Left lobe of liver (tissue), 2 donors: ENCODE data around the gene NNT. TPM values are rescaled to one million over a fixed set of nuclear protein-coding genes. Genes with fewer than 3 reads are reported as not detected.
"Not testable (repeated sequence)": the region's sequence is repeated elsewhere in the genome, so short reads cannot be mapped to it uniquely, and the experiment has no call there.

Experiments
- ATAC-seq: fragments of 200-7000 bp; cut with Tn5 transposase; one replicate; pipeline ENCODE4 v1.9.1; 2020; ENCODE audit warnings: mild to moderate bottlenecking, moderate library complexity
- DNase-seq: peaks from one replicate; pipeline ENCODE4 v3.0.0-alpha.2; 2020; ENCODE audit warnings: low spot score
- total RNA-seq: library from RNA; stranded (reverse); gene quantifications from one replicate; pipeline ENCODE4 v1.2.1, GENCODE V29; 2021
- donor health status: DM: no; HTN: no; CAD: no; lungs with moderate emphysema.
- donor health status: DM: no; HTN: yes; CAD: no.

Gene NNT
- total RNA-seq, 1 donor from 2014 or later, result 190 TPM

DNA sequence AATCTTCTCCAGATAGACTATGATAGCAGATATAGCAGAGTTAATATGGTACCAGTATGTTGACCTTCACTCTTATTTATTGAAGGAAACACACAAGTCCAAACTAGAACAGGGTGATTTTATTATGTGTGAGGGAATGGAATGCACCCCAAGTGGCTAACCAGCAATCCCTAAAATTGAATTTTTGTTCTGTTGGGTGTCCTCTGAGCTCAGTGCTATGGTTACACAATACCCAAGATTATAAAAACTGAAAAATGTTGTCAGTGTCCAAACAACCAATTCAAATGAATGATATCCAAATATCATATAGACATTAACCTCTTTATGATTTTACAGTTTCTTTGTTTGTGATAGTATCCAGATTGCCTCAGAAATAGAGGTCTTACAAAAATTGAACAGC, 60.9 kb downstream of the NNT start:
- no peak for ATAC-seq
- DNase-seq, result no peak

DNA sequence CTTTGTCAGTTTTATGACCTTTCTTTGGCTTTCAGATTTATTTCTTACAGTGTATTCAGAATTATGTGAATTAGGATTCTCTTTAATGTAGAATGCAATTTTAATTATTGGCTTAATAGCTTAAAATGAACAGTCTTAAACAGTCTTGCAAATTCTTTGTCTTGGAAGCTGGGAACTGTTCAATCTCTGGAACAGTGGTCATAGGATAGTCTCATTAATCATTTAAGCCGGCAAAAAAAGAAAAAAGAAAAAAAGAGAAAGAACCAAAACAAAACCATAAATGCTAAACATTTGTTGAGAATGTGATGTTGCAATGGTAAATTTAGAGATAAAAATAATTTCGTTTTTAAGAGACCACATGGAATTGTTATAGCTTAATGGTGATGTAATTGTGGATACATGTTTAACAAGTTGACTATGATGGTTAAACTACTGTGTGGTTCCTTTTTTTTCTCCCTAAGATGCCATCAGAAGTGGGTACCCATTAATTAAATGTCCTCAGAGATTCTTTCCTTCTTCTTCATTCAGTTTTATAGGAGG, 61.6 kb downstream of the NNT start:
- ATAC-seq (no peak), DNase-seq (no peak)

DNA sequence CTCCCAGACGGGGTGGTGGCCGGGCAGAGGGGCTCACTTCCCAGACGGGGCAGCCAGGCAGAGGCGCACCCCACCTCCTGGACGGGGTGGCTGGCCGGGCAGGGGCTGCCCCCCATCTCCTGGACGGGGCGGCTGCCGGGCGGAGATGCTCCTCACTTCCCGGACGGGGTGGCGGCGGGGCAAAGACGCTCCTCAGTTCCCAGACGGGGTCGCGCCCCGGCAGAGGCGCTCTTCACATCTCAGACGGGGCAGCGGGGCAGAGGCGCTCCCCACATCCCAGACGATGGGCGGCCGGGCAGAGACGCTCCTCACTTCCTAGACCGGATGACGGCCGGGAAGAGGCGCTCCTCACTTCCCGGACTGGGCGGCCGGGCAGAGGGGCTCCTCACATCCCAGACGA, 62.8 kb downstream of the NNT start:
- DNase-seq, ATAC-seq: not testable (repeated sequence)

DNA sequence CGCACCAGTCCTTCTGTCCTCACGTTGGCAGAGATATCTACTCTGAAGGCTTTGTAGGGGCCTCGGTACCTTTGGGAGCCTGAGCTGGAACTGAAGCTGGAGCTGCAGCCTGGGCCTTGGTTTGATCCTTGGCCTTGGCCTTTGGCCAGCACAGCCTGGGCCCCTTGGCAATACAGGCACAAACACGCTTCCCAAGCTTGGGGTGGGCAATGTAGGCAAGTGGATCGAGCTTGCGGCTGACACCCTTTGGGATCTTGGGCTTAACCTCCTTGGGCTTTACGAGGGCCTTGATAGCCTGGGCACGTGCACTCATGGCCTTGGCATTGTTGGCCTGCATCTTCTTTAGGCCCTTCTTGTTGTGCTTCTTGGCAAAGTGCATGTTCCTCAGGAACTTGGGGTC, 63.7 kb downstream of the NNT start:
- ATAC-seq, DNase-seq: not testable (repeated sequence)

DNA sequence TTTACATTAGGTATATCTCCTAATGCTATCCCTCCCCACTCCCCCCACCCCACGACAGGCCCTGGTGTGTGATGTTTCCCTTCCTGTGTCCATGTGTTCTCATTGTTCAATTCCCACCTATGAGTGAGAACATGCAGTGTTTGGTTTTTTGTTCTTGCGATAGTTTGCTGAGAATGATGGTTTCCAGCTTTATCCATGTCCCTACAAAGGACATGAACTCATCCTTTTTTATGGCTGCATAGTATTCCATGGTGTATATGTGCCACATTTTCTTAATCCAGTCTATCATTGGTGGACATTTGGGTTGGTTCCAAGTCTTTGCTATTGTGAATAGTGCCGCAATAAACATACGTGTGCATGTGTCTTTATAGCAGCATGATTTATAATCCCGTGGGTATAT, 64.4 kb downstream of the NNT start:
- DNase-seq, ATAC-seq: not testable (repeated sequence)

DNA sequence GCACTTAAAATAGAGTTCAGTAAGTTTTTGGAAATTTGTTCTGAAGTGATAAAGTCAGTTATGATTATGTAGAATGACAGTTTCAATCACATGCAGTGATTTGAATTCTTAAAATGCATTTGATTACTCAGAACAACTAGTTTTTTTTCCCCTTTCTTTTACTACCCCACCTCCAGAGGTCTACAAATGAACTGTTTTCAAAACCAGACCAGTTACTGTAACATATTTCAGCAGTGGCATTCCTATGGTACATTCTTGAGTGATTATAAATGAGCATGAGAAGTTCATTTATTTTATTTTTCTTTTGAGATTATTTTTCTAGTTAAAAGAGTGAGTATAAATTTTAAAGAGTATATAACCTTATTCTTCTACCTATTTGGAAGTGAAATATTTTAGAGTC, 71.6 kb downstream of the NNT start:
- DNase-seq (no peak), ATAC-seq (no peak)

DNA sequence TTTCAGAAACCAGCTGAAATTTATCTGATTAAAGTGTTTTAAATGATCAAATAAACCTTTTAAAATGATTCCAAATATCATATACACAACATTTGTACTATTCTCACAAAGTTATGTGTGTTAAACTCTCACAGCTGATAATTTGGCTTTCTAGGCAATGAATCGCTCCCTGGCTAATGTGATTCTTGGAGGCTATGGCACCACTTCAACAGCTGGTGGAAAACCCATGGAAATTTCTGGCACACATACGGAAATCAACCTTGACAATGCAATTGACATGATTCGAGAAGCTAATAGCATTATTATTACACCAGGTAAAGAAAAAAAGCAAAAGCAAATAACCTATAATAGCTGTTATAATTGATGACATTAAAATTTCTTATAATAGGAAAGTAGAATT, 72.4 kb downstream of the NNT start:
- ATAC-seq, result no peak
- no peak for DNase-seq

DNA sequence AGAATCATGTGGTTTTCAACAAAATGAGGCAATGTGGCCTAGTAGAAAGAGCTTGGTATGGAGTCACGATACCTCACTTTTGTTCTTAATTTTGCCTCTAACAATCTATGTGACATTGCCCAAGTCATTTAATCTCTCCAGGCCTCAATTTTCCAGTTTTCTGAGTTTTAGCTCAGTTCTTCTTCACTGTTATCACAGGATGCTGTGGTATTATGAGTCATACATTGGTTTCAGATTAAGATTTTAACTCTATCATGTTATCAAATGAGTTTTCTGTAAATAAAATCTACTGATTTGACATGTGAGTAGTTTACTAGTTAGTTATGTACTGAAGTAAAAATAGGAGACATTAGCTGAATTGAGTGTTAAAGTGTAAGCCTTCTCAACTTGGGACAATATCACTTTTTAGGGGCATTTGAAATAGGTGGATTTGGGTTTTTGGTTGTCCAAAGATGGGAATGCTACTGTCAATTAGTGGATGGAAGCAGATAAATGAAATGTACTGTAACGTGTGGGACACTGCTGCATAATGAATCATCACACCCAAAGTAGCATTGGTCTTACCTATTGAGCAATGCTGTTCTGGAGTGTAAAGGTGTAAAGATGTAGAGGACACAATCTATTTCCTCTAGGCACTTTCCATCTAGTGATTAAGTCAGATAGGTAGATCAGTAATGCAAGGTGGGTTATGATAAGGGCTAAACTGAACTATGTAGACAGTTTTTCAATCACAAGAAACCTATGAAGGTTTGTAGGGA, 73.3 kb downstream of the NNT start:
- DNase-seq, result no peak
- no peak for ATAC-seq

DNA sequence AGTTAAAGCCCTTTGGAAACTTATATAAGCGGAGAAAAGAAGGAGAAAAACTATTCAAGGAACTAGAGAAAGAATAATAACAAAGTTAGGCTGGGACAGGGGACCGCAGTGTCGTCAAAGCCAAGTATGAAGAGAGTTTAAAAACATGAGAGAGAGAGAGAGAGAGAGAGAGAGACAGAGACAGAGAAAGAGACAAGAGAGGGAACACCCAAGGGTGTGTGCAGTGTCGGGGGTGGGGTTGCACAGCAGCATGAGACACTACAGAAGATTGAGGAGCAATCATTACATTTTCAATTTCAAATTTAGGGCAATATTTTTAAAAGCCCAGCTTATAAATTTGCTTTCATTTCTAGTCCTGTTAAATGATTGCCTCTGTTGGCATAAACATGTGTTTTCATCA, 74.3 kb downstream of the NNT start:
- ATAC-seq, result peak; percentile 20
- no peak for DNase-seq

DNA sequence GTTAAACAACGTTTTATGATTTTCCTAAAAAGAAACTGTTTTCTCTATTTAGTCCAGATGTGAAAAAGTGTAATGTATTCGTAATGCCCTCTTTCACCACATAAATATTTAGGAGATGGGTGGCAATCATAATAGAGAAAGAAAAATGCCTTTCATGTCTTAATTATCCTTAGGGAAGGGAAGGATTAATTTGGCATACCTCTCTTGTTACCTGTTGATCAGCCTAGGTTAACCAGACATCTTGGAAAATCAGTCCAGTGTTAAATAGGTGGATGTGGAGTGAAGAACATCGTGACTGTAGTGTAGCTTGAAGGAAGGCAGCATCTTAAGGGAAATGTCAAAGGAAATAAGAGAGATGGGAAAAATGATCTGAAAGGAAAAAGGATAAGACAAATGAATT, 76.2 kb downstream of the NNT start:
- DNase-seq (no peak), ATAC-seq (no peak)

DNA sequence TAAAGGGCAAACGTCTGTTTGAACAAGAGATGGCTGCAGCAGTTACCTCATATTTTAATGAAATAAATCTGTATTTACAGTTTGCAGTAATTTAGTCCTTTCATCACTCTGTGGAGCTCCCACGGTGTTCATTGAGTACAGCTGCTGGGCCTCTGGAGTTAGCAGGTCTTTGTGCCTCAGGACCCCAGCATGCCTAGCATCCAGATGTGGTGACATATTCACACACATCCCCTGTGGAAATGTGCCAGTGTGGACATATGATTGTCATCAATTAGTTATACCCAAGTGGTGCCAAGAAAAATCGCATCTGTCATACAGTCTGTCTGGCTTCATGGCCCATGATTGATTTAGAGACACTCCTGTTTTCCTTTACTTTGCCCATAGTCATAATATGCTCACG, 77.3 kb downstream of the NNT start:
- no peak for DNase-seq
- ATAC-seq, result no peak

DNA sequence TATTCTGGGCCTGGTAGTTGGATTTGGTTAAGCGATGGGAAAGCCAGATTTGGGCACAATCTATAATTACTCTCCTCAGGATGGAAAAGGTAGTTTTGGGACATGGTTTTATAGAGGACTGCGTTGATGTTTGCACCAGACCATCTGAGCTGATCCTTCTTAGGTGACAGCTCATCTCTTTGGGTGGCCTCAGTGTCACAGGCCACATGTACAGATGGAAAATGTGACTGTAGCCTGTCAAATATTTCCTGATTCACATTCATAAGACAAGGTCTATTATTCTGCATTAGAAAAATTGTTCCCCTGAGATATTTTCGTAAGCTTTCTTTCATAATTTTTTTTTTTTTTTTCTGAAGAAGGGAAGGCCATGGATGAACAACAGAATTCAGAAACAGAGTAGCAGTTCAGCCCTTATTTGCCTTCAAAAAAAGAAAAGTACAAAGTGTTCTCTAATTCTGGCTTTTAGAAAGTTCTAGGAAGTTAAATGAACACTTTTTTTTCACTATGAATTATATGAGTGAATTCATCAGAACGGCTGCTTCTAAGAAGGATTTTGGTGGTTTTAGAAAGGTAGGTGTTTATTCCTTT, 81.0 kb downstream of the NNT start:
- no peak for DNase-seq
- ATAC-seq, result no peak

DNA sequence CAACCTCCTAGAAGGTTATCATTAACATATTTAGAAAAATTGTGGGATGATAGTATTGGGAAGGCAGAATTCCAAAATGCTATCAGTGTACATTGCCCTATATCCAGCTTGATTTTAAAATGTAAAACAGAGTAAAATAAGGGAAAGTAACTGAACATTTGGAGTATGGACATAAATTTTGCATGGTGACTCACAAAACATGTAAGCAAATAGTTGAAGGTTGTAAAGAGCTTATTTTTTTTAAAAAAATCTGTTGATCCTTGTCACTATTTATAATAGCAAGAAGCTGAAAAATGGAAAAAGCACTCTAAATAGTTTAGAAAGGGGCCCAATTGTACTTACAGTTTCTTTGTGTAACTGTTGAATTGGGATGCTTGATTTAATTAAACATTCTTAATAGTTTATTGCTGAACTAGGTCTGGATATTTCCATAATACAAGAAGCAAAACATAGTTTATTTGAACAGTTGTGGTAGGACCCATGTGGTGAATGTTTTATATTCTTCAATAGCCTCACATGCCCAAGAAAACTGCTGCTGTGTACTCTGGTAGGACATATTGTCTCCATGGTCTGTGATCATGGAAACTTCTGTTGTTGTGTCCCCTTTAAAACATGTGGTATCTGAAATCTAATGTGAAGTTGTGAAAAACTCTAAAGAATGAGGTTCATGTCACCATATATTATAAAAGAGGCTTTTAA, 82.4 kb downstream of the NNT start:
- ATAC-seq (no peak), DNase-seq (no peak)

DNA sequence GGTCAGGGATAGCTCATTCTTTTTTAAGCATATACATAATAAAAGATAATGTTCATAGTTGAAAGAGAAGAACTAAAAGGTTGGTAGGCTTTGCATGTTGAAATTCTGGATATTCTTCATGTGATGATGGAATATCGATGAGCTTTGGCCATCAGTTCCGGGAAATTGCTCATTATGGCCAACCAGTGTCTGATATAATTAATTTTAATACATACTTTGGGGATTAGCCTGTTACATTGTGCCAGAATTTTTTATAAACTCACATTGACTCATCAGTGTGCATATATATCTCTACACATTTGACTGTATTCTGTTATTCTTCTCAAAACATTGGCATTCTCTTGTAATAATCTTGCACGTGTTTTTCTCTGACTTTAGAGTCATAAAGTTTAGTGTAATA, 84.3 kb downstream of the NNT start:
- DNase-seq (no peak), ATAC-seq (no peak)

DNA sequence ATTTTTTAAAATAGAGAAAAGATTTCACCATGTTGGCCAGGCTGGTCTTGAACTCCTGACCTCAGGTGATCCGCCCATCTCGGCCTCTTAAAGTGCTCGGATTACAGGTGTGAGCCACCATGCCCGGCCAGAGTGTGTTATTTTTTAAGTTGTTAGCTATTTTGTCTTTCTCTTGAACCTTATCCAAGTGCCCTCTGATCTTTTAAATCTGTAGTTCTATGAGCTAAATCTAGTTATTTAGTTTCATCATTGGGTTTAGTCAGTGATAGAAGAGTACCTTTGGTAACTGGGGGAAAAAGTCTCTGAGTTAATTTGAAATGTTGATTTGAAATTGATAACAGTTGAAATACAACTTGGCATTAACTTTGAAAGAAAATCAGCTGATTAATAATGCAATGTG, 88.3 kb downstream of the NNT start:
- DNase-seq (peak; percentile 49), ATAC-seq (peak; percentile 71)

DNA sequence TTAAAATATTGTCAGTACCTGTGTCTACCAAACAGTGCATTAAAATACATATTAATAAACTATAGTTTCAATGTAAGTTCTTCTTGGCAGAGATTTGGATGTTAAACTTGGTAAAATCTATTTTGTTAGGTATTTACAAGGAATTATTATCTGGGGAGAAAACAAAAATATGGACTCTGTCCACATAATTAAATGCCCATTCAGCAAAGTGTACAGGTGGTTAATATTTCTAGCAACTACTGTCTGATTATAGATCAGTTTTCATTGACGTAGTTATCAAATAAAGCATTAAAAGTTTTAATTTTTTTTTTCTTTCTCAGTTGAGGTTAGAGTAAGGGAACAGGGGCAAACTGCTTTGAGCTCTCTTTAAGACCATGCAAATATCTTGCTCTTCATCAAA, 88.9 kb downstream of the NNT start:
- ATAC-seq (no peak), DNase-seq (no peak)

DNA sequence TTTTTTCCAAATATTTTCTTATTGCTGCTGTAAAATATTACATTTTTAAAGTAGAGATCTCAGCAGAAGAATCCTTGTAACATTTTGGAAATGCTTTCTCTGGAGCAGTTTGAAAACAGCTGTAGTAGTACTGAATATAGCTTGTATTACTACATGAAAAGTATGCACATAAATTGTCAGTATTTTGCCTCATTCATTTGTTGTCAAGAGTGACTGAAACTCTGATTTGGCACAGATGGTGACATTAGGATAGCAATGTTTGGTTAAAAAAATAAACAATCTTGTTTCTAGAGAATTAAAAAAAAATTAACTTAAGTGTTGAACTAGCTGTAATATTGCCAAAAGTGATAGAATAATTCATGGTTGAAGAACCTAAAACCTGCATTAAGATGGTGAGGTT, 90.4 kb downstream of the NNT start:
- DNase-seq, result no peak
- ATAC-seq, result no peak

DNA sequence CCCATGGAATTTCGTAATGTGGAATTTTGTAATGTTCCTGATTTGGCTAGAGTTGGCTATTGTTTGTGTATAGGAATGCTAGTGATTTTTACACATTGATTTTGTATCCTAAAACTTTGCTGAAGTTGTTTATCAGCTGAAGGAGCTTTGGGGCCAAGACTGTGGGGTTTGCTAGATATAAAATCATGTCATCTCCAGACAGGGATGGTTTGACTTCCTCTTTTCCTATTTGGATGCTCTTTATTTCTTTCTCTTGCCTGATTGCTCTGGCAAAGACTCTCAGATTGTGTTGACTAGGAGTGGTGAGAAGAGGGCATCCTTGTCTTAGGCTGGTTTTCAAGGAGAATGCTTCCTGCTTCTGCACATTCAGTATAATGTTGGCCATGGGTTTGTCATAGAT, 91.0 kb downstream of the NNT start:
- ATAC-seq, result no peak
- no peak for DNase-seq

DNA sequence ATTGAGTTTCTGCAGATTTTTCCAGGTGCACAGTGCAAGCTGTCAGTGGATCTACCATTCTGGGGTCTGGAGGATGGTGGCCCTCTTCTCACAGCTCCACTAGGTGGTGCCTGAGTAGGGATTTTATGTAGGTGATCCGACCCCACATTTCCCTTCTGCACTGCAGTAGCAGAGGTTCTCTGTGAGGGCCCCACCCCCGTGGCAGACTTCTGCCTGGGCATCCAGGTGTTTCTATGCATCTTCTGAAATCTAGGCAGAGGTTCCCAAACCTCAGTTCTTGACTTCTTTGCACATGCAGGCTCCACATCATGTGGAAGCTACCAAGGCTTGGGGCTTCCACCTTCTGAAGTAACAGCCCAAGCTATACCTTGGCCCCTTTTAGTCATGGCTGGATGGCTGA, 93.5 kb downstream of the NNT start:
- not testable (repeated sequence) for DNase-seq, ATAC-seq

DNA sequence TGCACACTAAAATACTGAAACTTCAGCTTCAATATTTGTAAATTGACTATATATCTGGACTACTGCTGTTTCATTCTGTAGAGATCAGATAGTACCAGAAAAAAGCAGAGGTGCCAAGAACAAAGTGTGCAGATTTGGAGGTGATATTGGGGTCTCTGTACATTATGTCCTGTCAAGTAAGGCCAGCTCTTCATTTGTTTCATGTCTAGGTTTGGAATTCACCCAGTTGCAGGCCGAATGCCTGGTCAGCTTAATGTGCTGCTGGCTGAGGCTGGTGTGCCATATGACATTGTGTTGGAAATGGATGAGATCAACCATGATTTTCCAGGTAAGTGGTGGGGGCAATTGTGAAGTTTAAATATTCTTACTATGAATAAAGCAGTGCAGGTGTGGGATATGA, 96.9 kb downstream of the NNT start:
- peak; percentile 70 for ATAC-seq
- peak; percentile 61 for DNase-seq

DNA sequence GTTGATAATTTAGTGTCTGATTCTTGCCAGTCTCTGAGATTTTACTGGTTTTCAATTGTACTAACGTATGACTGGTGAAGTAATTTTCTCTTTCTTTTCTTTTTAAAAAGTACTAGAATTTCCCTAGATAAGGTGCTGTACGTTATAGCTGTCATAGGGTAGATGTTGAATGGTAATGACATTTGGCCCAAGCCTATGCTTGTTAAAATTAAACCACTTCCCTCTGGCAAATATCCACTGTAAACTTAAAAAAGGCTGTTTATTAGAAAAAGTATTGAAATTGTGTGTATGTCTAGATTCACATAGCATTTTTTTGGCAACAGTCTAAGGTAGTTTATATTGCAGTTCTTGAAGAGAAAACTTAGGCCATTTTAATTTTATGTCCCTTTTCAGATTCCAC, 97.6 kb downstream of the NNT start:
- DNase-seq (no peak), ATAC-seq (peak; percentile 58)

DNA sequence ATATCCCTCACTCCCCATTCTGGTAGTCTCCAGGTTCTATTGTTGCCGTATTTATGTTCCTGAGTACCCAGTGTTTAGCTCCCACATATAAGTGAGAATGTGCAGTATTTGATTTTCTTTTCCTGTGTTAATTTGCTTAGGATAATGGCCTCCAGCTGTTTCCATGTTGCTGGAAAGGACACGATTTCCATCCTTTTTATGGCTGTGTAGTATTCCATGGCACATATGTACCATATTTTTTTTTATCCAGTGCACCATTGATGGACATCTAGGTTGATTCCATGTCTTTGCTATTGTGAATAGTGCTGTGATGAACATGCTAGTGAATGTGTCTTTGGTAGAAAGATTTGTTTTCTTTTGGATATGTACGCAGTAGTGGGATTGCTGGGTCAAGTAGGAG, 98.2 kb downstream of the NNT start:
- no peak for ATAC-seq

More for the DNA sequence above, 98.2 kb downstream of the NNT start:
- DNase-seq, result no peak
